Suprapubic skin (tissue), 4 donors: Measurements from ENCODE around the gene SGTA. TPM values are rescaled to one million over a fixed set of nuclear protein-coding genes. Genes with fewer than 3 reads are reported as not detected.

Experiments used
- DNase-seq, 2 donors: peaks; one replicate each; pipeline ENCODE4 v3.0.0-alpha.2; 2019; ENCODE audit warnings: low spot score in 2 of 2
- H3K27ac ChIP-seq: fragments of 200-600 bp; sonication (generic); one replicate; pipeline ENCODE4 v1.5.1; 2019
- H3K27me3 ChIP-seq: fragments of 200-600 bp; sonication (generic); one replicate; pipeline ENCODE4 v1.5.1; 2019
- H3K36me3 ChIP-seq: fragments of 200-600 bp; sonication (generic); one replicate; pipeline ENCODE4 v1.5.1; 2019
- H3K4me1 ChIP-seq: fragments of 200-600 bp; sonication (generic); one replicate; pipeline ENCODE4 v1.5.1; 2019
- H3K4me3 ChIP-seq: fragments of 200-600 bp; sonication (generic); one replicate; pipeline ENCODE4 v1.5.1; 2019; ENCODE audit warnings: mild to moderate bottlenecking
- H3K9me3 ChIP-seq: fragments of 200-600 bp; sonication (generic); one replicate; pipeline ENCODE4 v1.5.1; 2019
- EP300 ChIP-seq: sonication (generic); formaldehyde crosslinking; IDR thresholded peaks from one replicate; pipeline ENCODE4 v1.6.1; 2017; ENCODE audit warnings: antibody characterized with exemption
- POLR2A ChIP-seq, 2 donors: fragments of 450-650 bp; IDR thresholded peaks; one replicate each; pipeline ENCODE4 v1.6.1; 2017; ENCODE audit warnings: antibody characterized with exemption in 2 of 2, mild to moderate bottlenecking in 2 of 2, moderate library complexity in 2 of 2
- POLR2AphosphoS5 ChIP-seq, 3 donors: sonication (generic); formaldehyde crosslinking; IDR thresholded peaks; one replicate each; pipeline ENCODE4 v1.6.1; 2017; ENCODE audit warnings: antibody characterized with exemption in 3 of 3
- WGBS: methylation state at CpG from one replicate; pipeline ENCODE4 v1.1.5; 2018; 5-methylcytosine and 5-hydroxymethylcytosine counted together
- total RNA-seq, 4 donors: library from RNA; depleted of rRNA; stranded (reverse); fragments of >200 nt; gene quantifications; one replicate each; pipeline ENCODE4 v1.1.0, GENCODE V29; 2016
- TF ChIP-seq, protein P1 (sequence below), 2 donors: fragments of 200-600 bp in 1 of 2; fragments of 450-650 bp in 1 of 2; sonication (generic) in 1 of 2; IDR thresholded peaks; one replicate each; pipeline ENCODE4 v1.5.1; 2016 to 2019; ENCODE audit warnings: antibody characterized with exemption in 2 of 2, mild to moderate bottlenecking in 1 of 2, moderate library complexity in 1 of 2

SGTA gene
- total RNA-seq, 4 donors from 2014 or later, result 29.1 to 48.9 (median 40.6) TPM

DNA sequence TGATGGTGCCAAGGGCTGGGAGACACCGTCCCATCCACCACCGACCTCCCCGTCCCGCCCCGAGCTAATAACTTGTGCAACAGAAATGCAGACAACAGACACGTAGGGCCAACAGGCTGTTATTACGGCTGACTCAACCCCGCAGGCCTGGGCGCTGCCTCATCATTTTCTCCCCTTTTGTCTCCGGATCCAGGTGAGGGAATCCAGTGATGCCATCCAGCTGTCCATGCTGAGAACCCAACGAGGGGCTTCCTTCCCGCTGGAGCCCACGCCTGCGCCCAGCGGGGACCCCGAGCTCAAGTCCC lies 55.5 kb downstream of the SGTA start:
- Histone ChIP-seq H3K4me3 (no peak overlapping the region), H3K27me3 (peaks cover 30% of the 10 kb centered on the region), H3K36me3 (peaks cover 10% of the 10 kb centered on the region), H3K9me3 (no peaks in the 10 kb centered on the region), H3K27ac (no peak overlapping the region), H3K4me1 (peaks cover 21% of the 10 kb centered on the region)
- no peak for DNase-seq
- 65% methylated on average over 10 of the region's 16 CpGs for WGBS
- TF ChIP-seq POLR2AphosphoS5 (IDR thresholded peaks at IDR 0.05), result no peak
- no peak for TF ChIP-seq EP300
- no peak for TF ChIP-seq POLR2A (IDR thresholded peaks at IDR 0.05)
- TF ChIP-seq, protein P1, sequence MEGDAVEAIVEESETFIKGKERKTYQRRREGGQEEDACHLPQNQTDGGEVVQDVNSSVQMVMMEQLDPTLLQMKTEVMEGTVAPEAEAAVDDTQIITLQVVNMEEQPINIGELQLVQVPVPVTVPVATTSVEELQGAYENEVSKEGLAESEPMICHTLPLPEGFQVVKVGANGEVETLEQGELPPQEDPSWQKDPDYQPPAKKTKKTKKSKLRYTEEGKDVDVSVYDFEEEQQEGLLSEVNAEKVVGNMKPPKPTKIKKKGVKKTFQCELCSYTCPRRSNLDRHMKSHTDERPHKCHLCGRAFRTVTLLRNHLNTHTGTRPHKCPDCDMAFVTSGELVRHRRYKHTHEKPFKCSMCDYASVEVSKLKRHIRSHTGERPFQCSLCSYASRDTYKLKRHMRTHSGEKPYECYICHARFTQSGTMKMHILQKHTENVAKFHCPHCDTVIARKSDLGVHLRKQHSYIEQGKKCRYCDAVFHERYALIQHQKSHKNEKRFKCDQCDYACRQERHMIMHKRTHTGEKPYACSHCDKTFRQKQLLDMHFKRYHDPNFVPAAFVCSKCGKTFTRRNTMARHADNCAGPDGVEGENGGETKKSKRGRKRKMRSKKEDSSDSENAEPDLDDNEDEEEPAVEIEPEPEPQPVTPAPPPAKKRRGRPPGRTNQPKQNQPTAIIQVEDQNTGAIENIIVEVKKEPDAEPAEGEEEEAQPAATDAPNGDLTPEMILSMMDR (IDR thresholded peaks at IDR 0.05), result no peak

DNA sequence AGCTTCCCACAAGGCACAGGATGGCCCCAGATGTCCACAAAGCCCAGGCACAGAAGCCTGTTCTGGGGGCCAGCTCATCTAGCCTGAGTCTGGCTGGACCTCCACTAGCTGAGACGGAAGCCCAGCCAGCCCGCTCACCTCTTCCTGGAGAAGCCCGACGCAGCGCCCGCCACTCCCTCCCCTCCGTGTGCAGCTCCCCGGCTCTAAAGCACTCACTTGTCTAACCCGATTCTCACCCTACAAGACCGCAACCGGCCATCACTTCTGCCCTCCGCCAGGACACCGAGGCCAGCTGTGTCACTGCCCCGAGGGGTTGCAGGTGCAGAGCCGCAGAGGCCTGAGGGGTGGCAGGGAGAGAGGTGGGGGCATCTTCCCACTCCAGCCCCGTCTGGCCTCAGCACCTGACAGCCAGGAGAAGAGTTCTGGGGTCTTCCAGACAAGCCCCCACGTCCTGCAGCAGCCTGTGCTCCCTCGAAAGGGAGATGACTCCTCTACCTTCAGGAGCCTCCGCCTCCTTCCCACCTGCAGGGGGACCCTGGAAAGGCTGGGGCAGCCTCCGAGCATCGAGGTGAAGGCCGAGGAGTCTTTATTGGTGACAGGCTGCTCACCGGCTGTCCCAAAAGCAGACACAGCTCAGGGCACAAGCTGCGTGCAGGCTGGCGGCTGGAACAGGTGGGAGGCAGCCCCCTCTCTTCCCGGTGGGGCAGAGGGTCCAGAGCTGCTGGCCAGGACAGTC lies 56.0 kb downstream of the SGTA start:
- Histone ChIP-seq H3K4me3 (no peak overlapping the region), H3K9me3 (no peaks in the 10 kb centered on the region), H3K4me1 (peaks cover 24% of the 10 kb centered on the region), H3K27ac (no peak overlapping the region), H3K27me3 (peaks cover 34% of the 10 kb centered on the region), H3K36me3 (peaks cover 5% of the 10 kb centered on the region)
- no peak for DNase-seq
- TF ChIP-seq, protein P1 (IDR thresholded peaks at IDR 0.05), result no peak
- no peak for TF ChIP-seq POLR2AphosphoS5 (IDR thresholded peaks at IDR 0.05)
- no peak for TF ChIP-seq EP300
- TF ChIP-seq POLR2A (IDR thresholded peaks at IDR 0.05), result no peak
- WGBS, result 4% methylated on average over 15 of the region's 26 CpGs

DNA sequence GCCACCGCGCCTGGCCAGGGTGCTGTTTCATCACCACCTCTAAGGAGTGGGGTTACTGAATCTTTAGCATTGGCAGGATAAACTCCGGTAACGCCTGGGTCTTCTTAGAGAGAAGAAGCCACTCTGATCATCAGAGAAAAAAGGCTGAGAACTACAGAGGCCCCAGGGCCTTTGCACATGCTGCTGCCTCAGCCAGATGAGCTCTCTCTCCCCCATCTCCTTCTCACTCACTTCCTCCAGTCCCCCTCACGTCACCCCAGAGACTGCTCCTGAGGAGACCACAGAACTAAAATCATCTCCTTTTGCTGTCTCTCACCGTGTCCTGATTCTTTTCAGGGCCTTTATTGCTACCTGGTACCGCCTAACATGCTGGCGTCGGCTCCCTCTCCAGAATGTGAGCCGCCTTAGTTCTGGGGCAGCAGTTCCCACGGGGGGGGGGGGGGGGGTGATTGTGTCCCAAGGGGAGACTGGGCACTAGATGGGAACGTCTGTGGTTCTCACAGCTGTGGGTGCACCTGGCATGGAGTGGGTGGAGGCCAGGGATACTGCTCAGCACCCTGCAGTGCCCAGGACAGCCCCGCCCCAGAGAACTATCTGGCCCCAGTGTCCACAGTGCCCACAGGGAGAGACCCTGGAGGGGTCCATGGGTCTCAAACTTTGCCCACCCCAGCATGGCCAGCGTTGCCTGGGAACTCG lies 56.8 kb downstream of the SGTA start:
- Histone ChIP-seq H3K9me3 (no peaks in the 10 kb centered on the region), H3K27me3 (peaks cover 41% of the 10 kb centered on the region), H3K27ac (no peak overlapping the region), H3K4me1 (peaks cover 31% of the 10 kb centered on the region), H3K36me3 (no peaks in the 10 kb centered on the region), H3K4me3 (no peak overlapping the region)
- DNase-seq, result no peak
- TF ChIP-seq POLR2A (IDR thresholded peaks at IDR 0.05) (no peak), POLR2AphosphoS5 (IDR thresholded peaks at IDR 0.05) (no peak), EP300 (no peak)
- TF ChIP-seq, protein P1 (IDR thresholded peaks at IDR 0.05), result no peak
- WGBS, result 86% methylated on average over 6 of the region's 15 CpGs

DNA sequence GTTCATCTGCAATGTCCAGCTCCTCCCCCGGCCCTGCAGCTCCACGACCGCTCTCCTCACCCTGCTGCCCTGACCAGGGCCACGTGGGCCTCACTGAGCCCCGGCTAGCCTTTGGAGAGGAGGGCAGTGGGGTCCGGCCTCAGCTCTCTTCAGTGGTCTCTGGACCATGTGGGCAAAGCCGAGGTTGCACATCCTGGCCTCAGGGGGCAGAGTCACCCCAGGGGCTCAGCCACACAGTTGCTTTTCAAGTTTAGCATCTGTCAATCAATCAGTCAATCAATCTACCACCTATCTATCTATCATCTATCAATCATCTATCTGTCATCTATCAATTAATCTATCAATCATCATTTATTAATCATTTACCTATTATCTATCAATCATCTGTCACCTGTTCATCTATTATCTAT lies 58.9 kb downstream of the SGTA start:
- H3K36me3 ChIP-seq, result no peaks in the 10 kb centered on the region
- 75% methylated on average over 7 of the region's 7 CpGs for WGBS
- no peaks in the 10 kb centered on the region for H3K9me3 ChIP-seq
- H3K27me3 ChIP-seq, result peaks cover 56% of the 10 kb centered on the region
- no peak for DNase-seq
- H3K4me3 ChIP-seq, result no peak overlapping the region
- peaks cover 45% of the 10 kb centered on the region for H3K4me1 ChIP-seq
- no peak overlapping the region for H3K27ac ChIP-seq
- no peak for TF ChIP-seq POLR2AphosphoS5 (IDR thresholded peaks at IDR 0.05)
- TF ChIP-seq, protein P1 (IDR thresholded peaks at IDR 0.05), result no peak
- TF ChIP-seq POLR2A (IDR thresholded peaks at IDR 0.05), result no peak
- no peak for TF ChIP-seq EP300

DNA sequence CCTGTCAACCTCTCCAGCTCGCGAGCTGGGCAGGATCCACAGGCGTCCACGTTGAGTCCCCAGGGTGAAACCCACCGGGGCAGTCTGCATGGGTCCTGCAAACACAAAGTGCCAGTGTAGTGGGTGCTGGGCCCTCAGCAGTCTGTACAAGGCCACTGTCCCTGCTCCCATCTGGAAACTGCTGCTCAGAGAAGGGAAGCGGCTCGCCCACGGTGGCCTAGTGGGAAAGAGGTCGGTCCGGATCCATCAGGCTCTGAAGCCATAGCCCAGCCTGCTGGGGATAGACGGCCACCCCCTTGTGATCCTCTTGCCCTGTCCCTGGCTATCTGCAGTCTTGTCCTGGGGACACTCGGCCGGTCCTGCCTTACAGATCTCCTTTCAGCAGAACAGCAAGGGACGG lies 59.3 kb downstream of the SGTA start:
- Histone ChIP-seq H3K27ac (no peak overlapping the region), H3K4me1 (peaks cover 45% of the 10 kb centered on the region), H3K27me3 (peaks cover 56% of the 10 kb centered on the region), H3K4me3 (no peak overlapping the region), H3K9me3 (no peaks in the 10 kb centered on the region), H3K36me3 (no peaks in the 10 kb centered on the region)
- no peak for DNase-seq
- TF ChIP-seq POLR2A (IDR thresholded peaks at IDR 0.05), result no peak
- TF ChIP-seq POLR2AphosphoS5 (IDR thresholded peaks at IDR 0.05), result no peak
- TF ChIP-seq, protein P1 (IDR thresholded peaks at IDR 0.05), result no peak
- 87% methylated on average over 3 of the region's 14 CpGs for WGBS
